ENCODE data around the gene CCDC106. TPM values are rescaled to one million over a fixed set of nuclear protein-coding genes. Genes with fewer than 3 reads are reported as not detected.
A peak's percentile ranks its signal among the peaks of the same experiment; 100 is the strongest.

The CCDC106 gene
- total RNA-seq, 4 donors from 2014 or later = 3.7 to 15.1 (median 8.4) TPM

DNA sequence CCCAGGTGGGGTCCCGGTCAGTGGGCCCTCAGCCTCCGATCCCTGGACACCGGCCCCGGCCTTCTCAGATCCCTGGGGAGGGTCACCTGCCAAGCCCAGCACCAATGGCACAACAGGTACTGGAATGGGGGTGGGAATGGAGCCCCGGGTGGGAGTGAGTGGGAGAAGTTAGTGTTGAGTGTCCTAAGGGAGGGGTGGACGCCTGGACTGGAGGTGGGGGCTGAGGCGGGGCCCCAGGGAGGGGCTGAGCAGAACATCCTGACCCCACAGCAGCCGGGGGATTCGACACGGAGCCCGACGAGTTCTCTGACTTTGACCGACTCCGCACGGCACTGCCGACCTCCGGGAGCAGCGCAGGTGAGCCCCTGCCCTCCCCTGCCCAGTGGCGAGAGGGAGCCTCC lies 44.7 kb downstream of the CCDC106 start:
- Histone ChIP-seq H3K9me3 (no peaks in the 10 kb centered on the region), H3K27ac (no peak overlapping the region), H3K4me3 (no peak overlapping the region), H3K4me1 (peaks cover 8 to 18% (median 15%) of the 10 kb centered on the region in 4 donors), H3K27me3 (no peaks in the 10 kb centered on the region), H3K36me3 (peaks cover 0 to 47% (median 19%) of the 10 kb centered on the region in 4 donors)
- intact Hi-C loops (cut with DNase I; ENCODE audit: low total_unique reads) (no loop called here), in situ Hi-C loops (cut with MboI; ENCODE audit: low pct_ligation_motif_present in 1 of 4, low pct_unique_long_range_greater_than_20kb in 1 of 4, low sequenced_read_pairs in 3 of 4) (no loop called here)
- 90 to 95% methylated on average over 8 to 19 of the region's 19 CpGs for WGBS, 2 donors (ENCODE audit: low coverage in 1 of 2)
- TF ChIP-seq POLR2A (IDR thresholded peaks at IDR 0.05) = no peak
- no peak for TF ChIP-seq POLR2AphosphoS5 (IDR thresholded peaks at IDR 0.05)
- TF ChIP-seq EP300 (IDR thresholded peaks at IDR 0.05; ENCODE audit: low read depth) = no peak
- TF ChIP-seq CTCF (IDR thresholded peaks at IDR 0.05) = no peak
- no peak for DNase-seq

DNA sequence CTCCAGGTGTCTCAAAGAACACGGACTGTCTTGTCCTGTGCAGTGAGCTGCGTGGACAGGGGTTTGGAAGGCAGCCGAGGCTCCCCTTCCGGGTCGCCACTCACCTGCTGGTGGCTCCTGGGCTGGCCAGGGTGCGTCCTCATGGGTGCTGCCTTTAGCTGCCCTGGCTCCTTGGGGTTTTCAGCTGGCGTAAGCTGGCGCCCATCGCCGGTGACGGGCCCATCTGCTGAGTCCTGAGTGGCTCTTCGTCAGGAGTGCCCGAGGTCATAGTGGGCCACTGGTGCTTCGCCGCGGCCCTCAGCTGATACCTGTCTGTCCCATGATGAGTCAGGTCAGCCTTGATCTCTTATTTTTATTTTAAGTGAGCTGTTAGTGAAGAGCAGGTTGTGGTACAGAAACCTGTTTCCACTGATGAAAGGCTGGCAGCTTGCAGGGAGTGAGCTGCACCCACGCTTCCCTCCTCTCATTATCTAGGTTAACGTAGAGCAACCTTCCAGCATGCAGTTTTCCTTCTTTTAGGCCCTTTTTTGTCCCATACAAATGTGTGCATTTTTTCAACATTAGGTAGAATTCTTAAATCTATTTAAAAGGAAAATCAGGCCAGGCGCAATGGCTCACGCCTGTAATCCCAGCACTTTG lies 45.4 kb downstream of the CCDC106 start:
- in situ Hi-C loops (cut with MboI; ENCODE audit: low pct_ligation_motif_present in 1 of 4, low pct_unique_long_range_greater_than_20kb in 1 of 4, low sequenced_read_pairs in 3 of 4) (no loop called here), intact Hi-C loops (cut with DNase I; ENCODE audit: low total_unique reads) (no loop called here)
- TF ChIP-seq POLR2AphosphoS5 (IDR thresholded peaks at IDR 0.05) = no peak
- TF ChIP-seq CTCF (IDR thresholded peaks at IDR 0.05) = no peak
- no peak for TF ChIP-seq EP300 (IDR thresholded peaks at IDR 0.05; ENCODE audit: low read depth)
- DNase-seq = no peak
- Histone ChIP-seq H3K9me3 (no peaks in the 10 kb centered on the region), H3K36me3 (peaks cover 0 to 47% (median 19%) of the 10 kb centered on the region in 4 donors), H3K27me3 (no peaks in the 10 kb centered on the region), H3K4me3 (no peak overlapping the region), H3K27ac (peak overlapping the region in 1 of 4 donors; percentile 35), H3K4me1 (peaks cover under 1 to 10% (median 7%) of the 10 kb centered on the region in 4 donors)
- WGBS, 2 donors (ENCODE audit: low coverage in 1 of 2) = 96 to 100% methylated on average over 2 to 20 of the region's 20 CpGs

- in situ Hi-C loops (cut with MboI; ENCODE audit: low pct_ligation_motif_present in 1 of 4, low pct_unique_long_range_greater_than_20kb in 1 of 4, low sequenced_read_pairs in 3 of 4) = no loop called here
- peak; percentile 66 for DNase-seq
- WGBS, 2 donors (ENCODE audit: low coverage in 1 of 2) = 59% methylated on average over 15 of the region's 15 CpGs; no CpG with 5 or more reads in 1 of the 2 donors
- no peak overlapping the region for H3K4me3 ChIP-seq
- no peak for TF ChIP-seq EP300 (IDR thresholded peaks at IDR 0.05; ENCODE audit: low read depth)
- peak in 2 of 3 donors; percentile 6 to 29 for TF ChIP-seq POLR2AphosphoS5 (IDR thresholded peaks at IDR 0.05)
- no peak for TF ChIP-seq CTCF (IDR thresholded peaks at IDR 0.05)
- no peak for TF ChIP-seq POLR2A (IDR thresholded peaks at IDR 0.05)
- H3K4me1 ChIP-seq = peaks cover 0 to 4% (median 2%) of the 10 kb centered on the region in 4 donors
- no peaks in the 10 kb centered on the region for H3K27me3 ChIP-seq
- H3K27ac ChIP-seq = peak overlapping the region in 3 of 4 donors; percentile 19 to 55 (median 43)
- intact Hi-C loops (cut with DNase I; ENCODE audit: low total_unique reads) = no loop called here
- H3K9me3 ChIP-seq = no peaks in the 10 kb centered on the region
- peaks cover 0 to 46% (median 19%) of the 10 kb centered on the region in 4 donors for H3K36me3 ChIP-seq
These were observed 46.2 kb downstream of the CCDC106 start for GRCh38 chr19:55694241-55694655.

DNA sequence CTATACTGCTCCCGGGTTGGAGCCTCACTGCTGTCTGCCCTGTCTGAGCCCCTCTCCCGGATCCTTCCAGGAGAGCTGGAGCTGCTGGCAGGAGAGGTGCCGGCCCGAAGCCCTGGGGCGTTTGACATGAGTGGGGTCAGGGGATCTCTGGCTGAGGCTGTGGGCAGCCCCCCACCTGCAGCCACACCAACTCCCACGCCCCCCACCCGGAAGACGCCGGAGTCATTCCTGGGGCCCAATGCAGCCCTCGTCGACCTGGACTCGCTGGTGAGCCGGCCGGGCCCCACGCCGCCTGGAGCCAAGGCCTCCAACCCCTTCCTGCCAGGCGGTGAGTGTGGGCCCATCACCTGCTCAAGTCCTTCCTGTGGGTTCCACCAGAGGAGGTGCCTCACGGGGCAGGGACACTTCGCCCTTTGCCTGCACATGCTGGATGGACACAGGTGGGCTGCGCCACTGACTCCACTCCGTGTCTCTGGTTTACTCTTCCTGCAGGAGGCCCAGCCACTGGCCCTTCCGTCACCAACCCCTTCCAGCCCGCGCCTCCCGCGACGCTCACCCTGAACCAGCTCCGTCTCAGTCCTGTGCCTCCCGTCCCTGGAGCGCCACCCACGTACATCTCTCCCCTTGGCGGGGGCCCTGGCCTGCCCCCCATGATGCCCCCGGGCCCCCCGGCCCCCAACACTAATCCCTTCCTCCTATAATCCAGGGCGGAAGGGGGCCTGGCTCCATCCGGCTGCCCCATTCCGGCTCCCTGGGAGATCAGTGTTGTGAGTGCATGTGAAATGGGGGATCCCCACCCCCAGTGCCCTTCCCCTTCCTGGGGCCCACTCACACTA lies 46.9 kb downstream of the CCDC106 start:
- Histone ChIP-seq H3K9me3 (no peaks in the 10 kb centered on the region), H3K4me3 (no peak overlapping the region), H3K4me1 (no peaks in the 10 kb centered on the region), H3K36me3 (peaks cover 0 to 40% (median 17%) of the 10 kb centered on the region in 4 donors), H3K27ac (peak overlapping the region in 3 of 4 donors; percentile 19 to 55 (median 43)), H3K27me3 (no peaks in the 10 kb centered on the region)
- 94 to 97% methylated on average over 10 to 36 of the region's 37 CpGs for WGBS, 2 donors (ENCODE audit: low coverage in 1 of 2)
- intact Hi-C loops (cut with DNase I; ENCODE audit: low total_unique reads) (no loop called here), in situ Hi-C loops (cut with MboI; ENCODE audit: low pct_ligation_motif_present in 1 of 4, low pct_unique_long_range_greater_than_20kb in 1 of 4, low sequenced_read_pairs in 3 of 4) (no loop called here)
- DNase-seq = no peak
- TF ChIP-seq POLR2A (IDR thresholded peaks at IDR 0.05) (no peak), CTCF (IDR thresholded peaks at IDR 0.05) (no peak), POLR2AphosphoS5 (IDR thresholded peaks at IDR 0.05) (no peak), EP300 (IDR thresholded peaks at IDR 0.05; ENCODE audit: low read depth) (no peak)

All from transverse colon (tissue), 4 donors.